ENCODE results near the gene FADS1. TPM values are rescaled to one million over a fixed set of nuclear protein-coding genes. Genes with fewer than 3 reads are reported as not detected.

FADS1 gene
- total and polyA plus RNA-seq, 2 of the 13 experiments (the other 11 are each of a cell fraction or from before 2014, with no cell fraction given) = 91.8 to 108 TPM

- TF ChIP-seq ARID4A (CRISPR knock-in tag; IDR thresholded peaks at IDR 0.05; ENCODE audit: borderline replicate concordance) = peak; percentile 19; the same call in 1 of the 2 replicates
- no peak for TF ChIP-seq ARNTL (CRISPR knock-in tag; IDR thresholded peaks at IDR 0.05)
- TF ChIP-seq NR2F1 (CRISPR knock-in tag; IDR thresholded peaks at IDR 0.05) = no peak
- no peak for TF ChIP-seq ATF5 (CRISPR knock-in tag; IDR thresholded peaks at IDR 0.05; ENCODE audit: low read depth)
- no peak for TF ChIP-seq ZNF768 (CRISPR knock-in tag; IDR thresholded peaks at IDR 0.05)
- TF ChIP-seq HOXA5 (CRISPR knock-in tag; IDR thresholded peaks at IDR 0.05) = no peak
- TF ChIP-seq ZNF260 (CRISPR knock-in tag; IDR thresholded peaks at IDR 0.05; ENCODE audit: borderline replicate concordance, low read depth) = no peak
- no peak for TF ChIP-seq KLF9 (CRISPR knock-in tag; IDR thresholded peaks at IDR 0.05; ENCODE audit: low read depth)
- no peak for TF ChIP-seq ZNF326 (CRISPR knock-in tag; IDR thresholded peaks at IDR 0.05; ENCODE audit: borderline replicate concordance)
- no peak for TF ChIP-seq KLF12 (CRISPR knock-in tag; IDR thresholded peaks at IDR 0.05; ENCODE audit: borderline replicate concordance)
- no peak for TF ChIP-seq IRF1 (CRISPR knock-in tag; IDR thresholded peaks at IDR 0.05; ENCODE audit: low read depth)
- TF ChIP-seq ZNF691 (CRISPR knock-in tag; IDR thresholded peaks at IDR 0.05; ENCODE audit: borderline replicate concordance, low read depth) = no peak
- no peak for TF ChIP-seq TCF7L2 (IDR thresholded peaks at IDR 0.05; ENCODE audit: low read depth, low read length)
These were observed 11.5 kb upstream of the FADS1 start (continued) for GRCh38 chr11:61828379-61828628.

Measured in HepG2 (cell line).